Endothelial cell of umbilical vein (primary cell): ENCODE measurements around the gene PRR5L. TPM values are rescaled to one million over a fixed set of nuclear protein-coding genes. Genes with fewer than 3 reads are reported as not detected.

Experiments
- BruUV-seq: library from RNA; stranded (reverse); fragments of 400-500 nt; replicated peaks from 2 replicates; lab custom pipeline; 2021; lab: Mats Ljungman, UMichigan
- CTCF ChIA-PET: fragments of 300-600, 350-600 bp; sonication (Branson Sonifier 250); formaldehyde crosslinking; loops from one replicate; lab custom pipeline; 2021; ENCODE audit warnings: antibody characterized with exemption, inconsistent platforms; lab: Charles Lee
- POLR2A ChIA-PET: fragments of 300-600, 350-600 bp; sonication (Branson Sonifier 250); formaldehyde crosslinking; loops from one replicate; lab custom pipeline; 2021; ENCODE audit warnings: antibody characterized with exemption, inconsistent platforms; lab: Charles Lee
- DNase-seq: peaks from one replicate; pipeline ENCODE4 v3.0.0-alpha.2; 2011; ENCODE audit warnings: low read depth, low spot score
- FAIRE-seq: peaks from 2 replicates; lab custom pipeline; 2011; peaks lifted over from hg19 to GRCh38; lab: Jason Lieb, UNC
- H2AFZ ChIP-seq: 2 replicates; pipeline ENCODE4 v1.6.0; 2012; ENCODE audit warnings: low read depth, low read length, control low read depth, inconsistent platforms
- H3K27ac ChIP-seq: 2 replicates; pipeline ENCODE4 v1.5.1; 2011; ENCODE audit warnings: low read depth, mild to moderate bottlenecking, control low read depth, low read length, moderate library complexity; ENCODE audit not compliant: insufficient read depth
- H3K27me3 ChIP-seq, 2 experiments: 2 replicates each; pipeline versions ENCODE4 v1.6.0 to v1.6.1; 2011; ENCODE audit warnings: low read length in 2 of 2, mixed read lengths in 1 of 2; ENCODE audit not compliant: control insufficient read depth in 2 of 2, insufficient read depth in 2 of 2
- H3K36me3 ChIP-seq, 2 experiments: 2 replicates in 1 of 2; 3 replicates in 1 of 2; pipeline ENCODE4 v1.5.1; 2011; ENCODE audit warnings: low read length in 2 of 2, mild to moderate bottlenecking in 1 of 2, moderate library complexity in 1 of 2; ENCODE audit not compliant: control insufficient read depth in 2 of 2, insufficient read depth in 2 of 2; ENCODE audit errors: extremely low read depth in 1 of 2
- H3K4me1 ChIP-seq: 3 replicates; pipeline ENCODE4 v1.5.1; 2011; ENCODE audit warnings: mild to moderate bottlenecking, low read length; ENCODE audit not compliant: control insufficient read depth, insufficient read depth; ENCODE audit errors: extremely low read depth
- H3K4me2 ChIP-seq: 2 replicates; pipeline ENCODE4 v1.6.1; 2011; ENCODE audit warnings: low read length, control low read depth, mixed read lengths; ENCODE audit not compliant: insufficient read depth
- H3K4me3 ChIP-seq, 3 experiments: fragments of 200-600 bp in 1 of 3; sonication (generic), shearing (Covaris generic) in 1 of 3; replicated peaks in 1 of 3; 2 replicates each; pipeline ENCODE4 v1.5.1; 2011 to 2016; ENCODE audit warnings: control low read depth in 3 of 3, low read length in 3 of 3, mild to moderate bottlenecking in 2 of 3, inconsistent platforms in 1 of 3, low read depth in 1 of 3, moderate library complexity in 1 of 3; ENCODE audit not compliant: insufficient read depth in 1 of 3
- H3K79me2 ChIP-seq: 2 replicates; pipeline ENCODE4 v1.6.0; 2012; ENCODE audit warnings: low read length, inconsistent platforms; ENCODE audit not compliant: control insufficient read depth, insufficient read depth
- H3K9ac ChIP-seq: replicated peaks from 2 replicates; pipeline ENCODE3; 2011; ENCODE audit warnings: low read length, control low read depth; ENCODE audit not compliant: insufficient read depth; ENCODE audit errors: extremely low read depth
- H3K9me1 ChIP-seq: replicated peaks from 3 replicates; pipeline ENCODE4 v1.6.0; 2011; ENCODE audit warnings: mild to moderate bottlenecking, low read length; ENCODE audit not compliant: control insufficient read depth, insufficient read depth; ENCODE audit errors: extremely low read depth
- H3K9me3 ChIP-seq: replicated peaks from 2 replicates; pipeline ENCODE4 v1.5.1; 2012; ENCODE audit warnings: low read length, inconsistent platforms; ENCODE audit not compliant: control insufficient read depth, insufficient read depth
- H4K20me1 ChIP-seq: replicated peaks from 2 replicates; pipeline ENCODE3; 2011; ENCODE audit warnings: mild to moderate bottlenecking, low read length; ENCODE audit not compliant: control insufficient read depth, insufficient read depth; ENCODE audit errors: extremely low read depth
- EZH2 ChIP-seq: IDR thresholded peaks from 2 replicates; pipeline ENCODE4 v1.6.1; 2012; ENCODE audit warnings: borderline replicate concordance, low read depth, mild to moderate bottlenecking, moderate library complexity, low read length, inconsistent platforms; ENCODE audit not compliant: severe bottlenecking
- FOS ChIP-seq: IDR thresholded peaks from 2 replicates; pipeline ENCODE4 v1.6.1; 2011; ENCODE audit warnings: mild to moderate bottlenecking, low read length, moderate library complexity, borderline replicate concordance; ENCODE audit not compliant: insufficient read depth
- GATA2 ChIP-seq: IDR thresholded peaks from 2 replicates; pipeline ENCODE4 v1.7.0; 2011; ENCODE audit warnings: low read depth, mild to moderate bottlenecking, moderate library complexity, mixed read lengths, low read length; ENCODE audit not compliant: insufficient read length, insufficient read depth
- JUN ChIP-seq: IDR thresholded peaks from 2 replicates; pipeline ENCODE4 v1.6.1; 2011; ENCODE audit warnings: borderline replicate concordance, low read depth; ENCODE audit not compliant: insufficient read length, insufficient read depth
- MYC ChIP-seq: IDR thresholded peaks from one replicate; pipeline ENCODE4 v1.6.1; 2011; ENCODE audit warnings: mild to moderate bottlenecking, low read depth, low read length
- POLR2A ChIP-seq: IDR thresholded peaks from 2 replicates; pipeline ENCODE4 v1.6.1; 2012; ENCODE audit warnings: low read depth, mild to moderate bottlenecking, control low read depth, low read length
- POLR2AphosphoS5 ChIP-seq: IDR thresholded peaks from 2 replicates; pipeline ENCODE4 v1.6.1; 2012; ENCODE audit warnings: low read depth, mild to moderate bottlenecking, control low read depth, low read length, moderate library complexity; ENCODE audit not compliant: insufficient read depth
- dilution Hi-C: fragments of 300-500 bp; cut with MboI; formaldehyde crosslinking; loops from one replicate; pipeline ENCODE4 v1.15.0; 2019; ENCODE audit warnings: low sequenced_read_pairs; ENCODE audit not compliant: extremely low pct_ligation_motif_present
- intact Hi-C: fragments of 100-400 bp; cut with micrococcal nuclease; formaldehyde crosslinking; loops from one replicate; pipeline ENCODE4 v1.10.0; 2022
- polyA plus RNA-seq, 4 experiments: library from polyadenylated mRNA; depleted of rRNA in 3 of 4; stranded (reverse) in 3 of 4; unstranded in 1 of 4; fragments of >200 nt; gene quantifications; 2 replicates each; pipeline versions ENCODE4 v1.2.1 to v1.2.3, GENCODE V29; 2011 to 2012; ENCODE audit warnings: missing spikeins in 1 of 4
- total RNA-seq: library from RNA; stranded (reverse); gene quantifications from 2 replicates; pipeline ENCODE4 v1.2.3, GENCODE V29; 2021
- TF ChIP-seq, protein P1 (sequence below), 2 donors: IDR thresholded peaks; 1 replicate in 1 of 2; 2 replicates in 1 of 2; pipeline ENCODE4 v1.5.1; 2011; ENCODE audit warnings: low read length in 2 of 2, mild to moderate bottlenecking in 2 of 2, moderate library complexity in 2 of 2, control low read depth in 1 of 2, inconsistent platforms in 1 of 2, low read depth in 1 of 2; ENCODE audit not compliant: insufficient read depth in 1 of 2; ENCODE audit errors: extremely low read depth in 1 of 2
- TF ChIP-seq, protein P2 (sequence below): IDR thresholded peaks from 2 replicates; pipeline ENCODE4 v1.6.1; 2011; ENCODE audit not compliant: insufficient read depth, insufficient read length

The PRR5L gene
- total and polyA plus RNA-seq, 2 donors (not counting 3 experiments of a cell fraction or from before 2014, with no cell fraction given), result 2.5 to 6.1 TPM

DNA sequence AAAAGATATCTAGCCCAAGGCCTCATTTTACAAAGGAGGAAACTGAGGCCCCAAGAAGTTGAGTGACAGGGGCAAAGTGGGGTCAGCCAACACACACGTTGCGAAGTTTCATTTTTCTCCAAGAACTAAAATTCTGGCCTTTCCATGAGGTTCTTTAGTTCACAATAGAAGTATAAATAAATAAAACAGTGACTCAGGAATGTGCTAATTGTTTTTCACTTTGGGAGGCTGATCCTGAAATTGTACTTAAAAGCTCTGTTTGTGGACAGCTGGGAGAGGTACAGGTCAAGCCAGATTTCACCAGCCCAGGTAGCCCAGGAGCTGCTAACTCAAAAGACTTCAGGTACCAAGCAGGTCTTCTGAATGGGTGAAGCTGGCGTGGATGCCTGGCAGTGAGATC, 108.7 kb downstream of the PRR5L start:
- H3K27ac ChIP-seq, result no peak overlapping the region
- dilution Hi-C loops (no loop called here), intact Hi-C loops (no loop called here)
- H2AFZ ChIP-seq, result no peak overlapping the region
- H3K9ac ChIP-seq, result no peak overlapping the region
- no peaks in the 10 kb centered on the region for H3K36me3 ChIP-seq
- peak; percentile 35 for FAIRE-seq
- H3K9me3 ChIP-seq, result no peaks in the 10 kb centered on the region
- H3K9me1 ChIP-seq, result no peaks in the 10 kb centered on the region
- H3K4me2 ChIP-seq, result no peak overlapping the region
- no peaks in the 10 kb centered on the region for H3K79me2 ChIP-seq
- ChIA-PET CTCF (interaction anchor here (0.7 to 2.2 kb wide), 4 partner anchors 15 to 83 kb away, joined by 3 to 10 read pairs (median 4); no protein-coding TSS in a partner anchor), POLR2A (no interaction called here)
- TF ChIP-seq, protein P1, sequence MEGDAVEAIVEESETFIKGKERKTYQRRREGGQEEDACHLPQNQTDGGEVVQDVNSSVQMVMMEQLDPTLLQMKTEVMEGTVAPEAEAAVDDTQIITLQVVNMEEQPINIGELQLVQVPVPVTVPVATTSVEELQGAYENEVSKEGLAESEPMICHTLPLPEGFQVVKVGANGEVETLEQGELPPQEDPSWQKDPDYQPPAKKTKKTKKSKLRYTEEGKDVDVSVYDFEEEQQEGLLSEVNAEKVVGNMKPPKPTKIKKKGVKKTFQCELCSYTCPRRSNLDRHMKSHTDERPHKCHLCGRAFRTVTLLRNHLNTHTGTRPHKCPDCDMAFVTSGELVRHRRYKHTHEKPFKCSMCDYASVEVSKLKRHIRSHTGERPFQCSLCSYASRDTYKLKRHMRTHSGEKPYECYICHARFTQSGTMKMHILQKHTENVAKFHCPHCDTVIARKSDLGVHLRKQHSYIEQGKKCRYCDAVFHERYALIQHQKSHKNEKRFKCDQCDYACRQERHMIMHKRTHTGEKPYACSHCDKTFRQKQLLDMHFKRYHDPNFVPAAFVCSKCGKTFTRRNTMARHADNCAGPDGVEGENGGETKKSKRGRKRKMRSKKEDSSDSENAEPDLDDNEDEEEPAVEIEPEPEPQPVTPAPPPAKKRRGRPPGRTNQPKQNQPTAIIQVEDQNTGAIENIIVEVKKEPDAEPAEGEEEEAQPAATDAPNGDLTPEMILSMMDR (IDR thresholded peaks at IDR 0.05; ENCODE audit: extremely low read depth in 1 of 2, insufficient read depth in 1 of 2, low read depth in 1 of 2, low read length in 2 of 2), result no peak
- TF ChIP-seq MYC (no peak), JUN (no peak), EZH2 (no peak), GATA2 (no peak), FOS (no peak), POLR2AphosphoS5 (no peak), POLR2A (no peak)
- TF ChIP-seq, protein P2, sequence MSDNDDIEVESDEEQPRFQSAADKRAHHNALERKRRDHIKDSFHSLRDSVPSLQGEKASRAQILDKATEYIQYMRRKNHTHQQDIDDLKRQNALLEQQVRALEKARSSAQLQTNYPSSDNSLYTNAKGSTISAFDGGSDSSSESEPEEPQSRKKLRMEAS, result no peak
- no peaks in the 10 kb centered on the region for H3K27me3 ChIP-seq
- no peaks in the 10 kb centered on the region for H4K20me1 ChIP-seq
- peaks cover 29% of the 10 kb centered on the region for H3K4me1 ChIP-seq
- no peak overlapping the region for H3K4me3 ChIP-seq
- BruUV-seq, result no TSS peak
- peak; percentile 66 for DNase-seq
